HG03103 (cell line): Measurements from ENCODE around the gene NPTXR.
"Not testable (repeated sequence)": the region's sequence is repeated elsewhere in the genome, so short reads cannot be mapped to it uniquely, and the experiment has no call there.

Experiments used
- ATAC-seq: cut with Tn5 transposase; IDR thresholded peaks from one replicate; pipeline ENCODE4 v1.9.1; 2021; ENCODE audit warnings: low read depth; ENCODE audit not compliant: unreplicated experiment

NPTXR gene

DNA sequence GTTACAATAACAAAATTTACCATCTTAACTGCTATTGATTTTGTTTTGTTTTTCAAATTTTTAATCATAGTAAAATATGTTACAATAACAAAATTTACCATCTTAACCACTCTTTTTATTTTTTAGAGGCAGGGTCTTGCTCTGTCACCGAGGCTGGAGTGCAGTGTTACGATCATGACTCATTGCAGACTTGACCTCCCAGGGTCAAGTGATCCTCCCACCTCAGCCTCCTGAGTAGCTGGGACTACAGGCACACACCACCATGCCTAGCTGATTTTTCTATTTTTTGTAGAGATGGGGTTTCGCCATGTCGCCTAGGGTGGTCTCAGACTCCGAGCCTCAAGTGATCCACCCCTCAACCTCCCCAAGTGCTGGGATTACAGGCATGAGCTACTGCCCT, 10.1 kb upstream of the NPTXR start:
- ATAC-seq: not testable (repeated sequence)

DNA sequence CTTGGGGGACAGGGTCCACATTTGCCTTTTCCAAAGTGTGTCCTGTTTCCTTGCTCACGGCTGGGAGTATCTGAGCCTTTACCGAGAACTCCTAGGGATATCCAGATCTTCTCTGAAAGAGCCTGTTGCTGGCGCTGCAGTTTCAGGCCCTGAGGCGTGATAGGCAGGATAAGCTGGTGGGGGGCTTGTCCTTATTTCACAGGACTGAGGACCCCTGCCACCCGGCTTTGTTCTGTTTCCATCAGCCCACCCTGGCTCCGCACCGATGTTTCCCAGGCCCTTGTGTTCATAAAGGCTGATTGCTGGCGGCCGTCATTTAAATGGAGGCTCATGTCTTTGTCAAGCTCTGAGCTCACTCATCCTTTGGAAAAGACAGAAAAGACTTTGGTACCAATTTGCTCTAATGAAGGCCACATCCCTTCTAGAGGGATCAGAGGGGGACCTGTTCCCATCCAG, 9.4 kb upstream of the NPTXR start:
- ATAC-seq: no peak

DNA sequence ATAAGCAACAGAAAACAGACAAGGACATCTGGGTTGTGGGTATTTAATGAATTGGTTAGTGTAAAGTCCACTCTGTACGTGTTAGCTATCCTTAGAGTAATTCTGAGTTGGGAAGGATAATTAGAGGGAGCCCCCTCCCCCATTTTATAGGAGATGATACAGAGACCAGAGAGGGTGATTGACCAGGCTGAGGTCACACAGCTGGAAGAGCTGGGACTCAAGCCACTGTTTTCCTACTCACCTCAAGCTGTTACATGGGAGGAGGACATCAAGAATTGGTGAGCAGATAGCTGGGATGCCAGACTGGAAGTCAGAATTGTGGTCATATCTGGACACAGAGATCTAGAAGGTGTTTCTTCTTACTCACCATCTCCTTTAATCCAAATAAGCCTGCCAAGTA, 8.7 kb upstream of the NPTXR start:
- no peak for ATAC-seq

DNA sequence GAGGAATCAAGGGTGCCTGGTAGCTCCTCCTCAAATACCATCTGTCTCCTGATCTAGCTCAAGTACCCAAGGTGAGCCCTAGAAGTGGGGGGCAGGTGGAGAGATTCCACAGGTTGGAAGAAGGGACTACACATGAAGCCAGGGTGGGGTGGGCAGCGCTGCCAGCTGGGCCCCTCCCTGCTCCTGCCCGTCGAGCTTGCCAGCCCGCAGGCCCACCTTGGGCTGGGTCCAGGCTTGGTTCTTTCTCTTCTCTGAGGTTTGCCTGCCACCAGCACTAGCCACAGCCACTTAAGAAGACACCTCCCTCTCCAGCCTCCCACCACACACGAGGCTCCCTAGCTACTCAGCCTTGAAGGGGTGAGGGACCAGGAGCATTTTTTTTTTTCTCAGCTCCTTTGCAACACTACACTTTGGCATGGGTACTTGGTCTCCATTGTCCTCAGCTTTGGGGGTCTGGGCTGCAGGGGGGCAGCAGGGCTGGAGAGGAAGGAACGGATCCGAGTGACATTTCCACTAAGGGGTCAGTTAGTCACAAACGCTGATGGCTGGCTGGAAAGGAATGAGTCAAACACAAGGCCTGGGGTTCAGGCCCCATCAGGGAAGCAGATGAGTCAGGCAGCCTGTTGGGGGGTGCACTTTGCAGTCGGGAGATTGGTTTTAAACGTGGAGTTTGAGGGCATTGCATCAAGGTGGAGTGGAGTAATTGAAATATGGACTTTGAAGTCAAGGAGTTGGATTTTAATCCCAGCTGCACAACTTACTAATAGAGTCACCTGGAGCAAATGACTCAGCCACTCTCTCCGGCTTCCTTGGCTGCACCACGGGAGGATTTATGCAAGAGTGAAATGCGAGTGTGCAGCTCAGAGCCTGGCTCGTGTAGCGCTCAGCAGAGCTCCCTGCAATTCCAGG, 7.4 kb upstream of the NPTXR start:
- ATAC-seq: no peak

DNA sequence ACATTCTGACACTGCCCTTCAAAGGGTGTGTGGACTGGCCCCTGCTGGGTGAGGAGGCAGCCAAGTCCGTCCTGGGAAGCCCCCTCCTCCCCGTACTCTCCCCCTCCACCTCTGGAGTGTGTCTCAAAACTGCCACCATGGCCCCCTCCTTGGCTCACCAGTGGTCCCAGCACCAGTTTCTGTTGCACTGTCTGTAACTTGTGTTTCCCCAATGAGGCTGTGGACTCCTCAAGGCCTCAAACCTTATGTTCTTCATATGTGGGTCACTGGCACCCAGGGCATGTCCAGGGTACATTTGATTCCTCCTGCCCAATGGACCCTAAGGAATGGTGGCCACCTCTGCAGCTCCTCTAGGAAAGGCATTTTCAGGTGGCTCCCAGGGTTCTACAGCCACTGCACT, 6.6 kb upstream of the NPTXR start:
- no peak for ATAC-seq

DNA sequence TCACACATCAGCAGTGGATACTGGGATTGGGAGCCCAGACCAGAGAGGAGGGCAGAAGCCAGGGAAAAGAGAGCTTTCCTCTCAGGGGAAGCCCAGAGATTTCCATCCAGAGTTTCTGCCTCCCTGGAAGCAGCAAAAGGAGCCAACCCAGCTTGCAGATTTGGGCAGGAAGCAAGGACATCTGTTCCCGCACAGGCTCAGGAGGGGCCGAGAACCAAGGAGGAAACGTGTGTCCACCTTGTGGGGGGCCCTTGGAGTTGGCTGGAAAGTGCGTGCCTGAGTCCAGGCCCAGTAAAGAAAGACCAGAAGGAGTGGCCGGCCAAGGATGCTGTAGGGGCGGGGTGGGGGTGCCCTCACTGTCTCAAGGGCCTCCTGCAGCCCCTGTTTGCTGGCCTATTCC, 6.0 kb upstream of the NPTXR start:
- ATAC-seq: no peak

DNA sequence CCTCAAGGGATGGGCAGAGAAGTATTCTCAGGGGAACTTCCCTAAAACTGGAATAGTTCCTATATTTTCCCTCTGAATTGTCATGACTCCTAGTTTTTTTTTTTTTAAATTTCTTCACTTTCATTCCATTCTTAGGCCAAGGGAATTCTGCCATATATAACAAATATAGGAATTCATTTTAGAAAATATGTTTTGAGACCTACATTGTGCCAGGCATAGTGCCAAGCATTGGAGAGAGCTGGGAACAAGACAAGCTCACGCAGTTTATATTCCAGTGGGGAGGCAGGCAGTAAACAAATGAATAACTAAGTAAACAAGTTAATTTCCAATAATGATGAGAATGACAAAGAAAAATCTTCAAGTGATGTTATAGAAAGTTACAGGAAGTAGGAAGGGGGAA, 2.6 kb upstream of the NPTXR start:
- no peak for ATAC-seq

DNA sequence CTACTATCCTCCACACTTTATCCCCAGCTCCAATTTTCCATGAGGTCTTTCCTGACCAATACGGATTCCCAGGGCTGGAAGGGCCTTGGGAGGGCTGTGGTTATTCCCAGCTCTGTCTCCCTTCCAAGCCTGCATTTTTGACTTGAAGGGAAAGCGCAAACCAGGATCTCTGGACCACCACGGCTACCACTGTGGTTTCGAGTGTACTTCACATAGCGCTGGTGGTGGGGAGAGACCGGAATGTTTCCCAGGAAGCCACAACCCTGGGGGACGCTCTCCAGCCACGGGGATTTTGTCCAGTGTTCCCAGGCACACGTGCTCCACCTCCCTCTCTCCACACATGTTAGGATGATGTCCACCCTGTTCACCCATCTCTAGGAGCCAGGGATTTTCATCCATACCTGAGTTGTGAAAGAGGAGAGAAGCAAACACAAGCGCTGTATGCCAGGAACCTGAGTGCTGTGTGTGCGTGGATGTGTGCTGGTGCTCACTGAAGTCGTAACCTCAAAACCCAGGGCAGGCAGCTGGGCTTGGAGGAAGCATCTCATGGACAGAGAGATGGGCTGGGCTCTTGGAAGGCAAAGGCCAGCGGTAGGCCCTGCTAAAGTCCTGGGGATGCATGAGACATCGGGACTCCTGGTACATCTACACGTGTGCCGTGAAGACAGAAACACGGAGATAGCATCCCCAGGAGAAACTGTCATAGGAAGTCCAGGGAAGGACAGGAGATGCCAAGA, 1.3 kb upstream of the NPTXR start:
- ATAC-seq: no peak

DNA sequence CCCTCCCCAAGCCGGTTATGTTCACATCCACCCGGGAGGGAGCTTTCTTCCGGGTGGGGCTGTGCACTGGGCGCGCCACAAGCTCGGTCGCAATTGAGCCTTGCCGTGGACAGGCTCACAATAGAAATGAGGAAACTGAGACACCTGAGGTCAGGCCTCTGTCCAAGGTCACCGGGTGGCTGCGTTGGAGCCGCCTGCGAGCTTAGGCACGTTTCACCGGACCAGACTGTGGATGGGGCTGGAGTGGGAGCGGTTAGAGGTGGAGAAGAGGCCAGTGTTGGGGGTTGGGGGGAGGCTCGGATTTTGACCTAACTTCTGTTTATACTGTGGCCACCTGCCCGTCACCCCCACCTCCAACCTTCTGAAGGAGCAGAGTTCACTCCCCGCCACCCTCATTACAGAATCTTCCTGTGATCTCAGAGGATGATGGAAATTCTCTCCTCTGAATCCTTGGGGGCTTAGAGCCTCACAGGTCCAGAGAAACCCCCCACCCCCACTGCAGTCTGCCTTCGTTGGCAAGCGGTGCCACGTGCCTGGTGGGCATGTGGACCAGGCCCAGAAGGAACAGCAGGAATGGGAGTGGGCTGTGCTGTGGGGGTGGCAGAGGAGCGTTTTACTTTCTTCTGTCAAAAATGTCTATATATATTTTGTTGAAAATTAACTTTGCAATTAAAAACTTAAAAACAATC, 631 bp upstream of the NPTXR start:
- no peak for ATAC-seq

DNA sequence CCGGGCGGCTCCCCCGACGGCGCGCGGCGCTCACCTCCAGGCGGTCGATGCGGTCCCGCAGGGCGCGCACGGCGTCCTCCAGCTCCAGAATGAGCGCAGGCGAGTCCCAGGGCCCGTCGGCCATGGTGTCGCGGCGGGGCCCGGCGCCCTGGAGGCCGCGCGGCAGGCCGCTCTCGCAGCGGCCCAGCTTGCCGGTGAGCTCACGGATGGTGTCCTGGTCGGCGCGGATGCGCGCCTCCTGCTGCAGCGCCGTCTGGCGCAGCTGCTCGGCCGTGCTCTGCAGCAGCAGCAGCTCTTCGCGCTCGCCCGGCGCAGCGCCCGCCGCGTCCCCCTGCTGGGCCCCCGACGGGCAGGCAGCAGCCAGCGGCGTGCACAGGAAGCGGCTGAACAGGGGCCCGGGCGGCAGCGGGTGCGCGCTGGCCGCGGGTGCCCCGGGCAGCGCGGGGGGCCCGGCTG, 599 bp downstream of the NPTXR start:
- ATAC-seq: no peak

DNA sequence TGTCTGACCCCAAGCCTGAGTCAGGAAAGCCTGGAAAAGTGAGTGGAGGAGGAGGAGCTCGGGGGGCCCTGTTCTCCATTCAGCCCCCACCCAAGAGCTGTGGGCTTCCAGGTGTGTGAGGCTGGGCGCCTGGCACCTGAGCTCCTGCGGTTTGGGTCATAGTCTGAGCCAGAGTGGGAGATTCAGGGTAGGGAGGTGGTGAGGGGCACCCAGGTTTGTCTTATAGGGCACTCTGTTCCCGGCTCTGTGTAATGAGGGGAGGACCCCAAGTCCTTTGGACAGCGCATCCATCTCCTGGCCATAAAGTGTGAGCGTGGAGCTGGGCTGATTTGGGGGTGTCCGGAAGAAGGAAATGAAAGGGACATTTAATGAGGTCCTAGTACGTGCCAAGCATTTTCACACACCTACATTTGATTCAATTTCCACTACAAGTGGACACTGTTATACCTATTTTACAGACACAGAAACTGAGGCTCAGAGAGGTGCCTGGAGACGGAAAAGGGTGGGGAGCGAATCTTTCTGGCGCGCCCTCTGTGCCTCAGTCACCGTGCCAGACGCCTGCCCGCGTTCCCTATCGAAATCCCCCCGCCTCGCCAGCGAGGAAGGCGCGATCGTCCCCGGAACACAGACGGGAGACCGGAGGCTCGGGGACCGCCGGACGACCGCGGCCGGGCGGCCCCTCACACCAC, 1.2 kb downstream of the NPTXR start:
- ATAC-seq: no peak

DNA sequence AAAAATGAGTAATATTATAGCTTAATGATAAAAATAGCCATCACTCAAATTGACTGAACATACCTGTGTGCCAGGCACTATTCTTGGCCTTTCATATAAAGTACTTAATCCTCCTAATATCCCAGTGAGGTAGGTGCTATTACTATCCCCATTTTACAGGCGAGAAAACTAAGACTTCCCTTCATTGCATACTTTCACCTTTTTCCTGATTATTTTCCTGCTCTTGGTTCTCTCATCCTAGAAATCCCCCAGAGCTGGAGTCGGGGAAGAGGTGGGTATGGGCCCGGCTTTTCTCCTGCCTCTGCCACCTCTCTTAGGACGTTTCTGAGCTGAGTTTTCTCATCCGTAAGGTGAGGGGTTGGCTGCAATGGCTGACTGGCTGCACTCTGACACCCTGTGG, 2.2 kb downstream of the NPTXR start:
- ATAC-seq: no peak

DNA sequence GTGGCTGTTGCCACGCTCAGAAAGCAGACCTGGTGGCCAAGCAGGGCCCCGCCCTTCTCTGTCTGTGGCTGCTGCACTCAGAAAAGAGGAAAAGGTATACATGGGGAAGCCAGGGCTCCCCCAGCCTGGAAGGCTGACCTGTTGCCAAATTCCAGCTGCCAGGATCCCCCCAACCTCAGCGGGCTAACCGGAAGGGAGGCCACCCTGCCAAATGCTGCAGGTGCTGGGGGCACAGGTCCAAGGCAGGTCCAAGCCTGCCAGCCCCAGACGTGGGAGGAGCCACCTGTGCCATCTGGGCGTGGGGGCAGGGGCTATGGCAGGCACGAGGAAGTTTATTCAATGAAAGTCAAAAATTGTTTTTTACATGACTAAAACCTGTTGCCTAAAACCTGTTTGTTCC, 2.6 kb downstream of the NPTXR start:
- ATAC-seq: no peak

DNA sequence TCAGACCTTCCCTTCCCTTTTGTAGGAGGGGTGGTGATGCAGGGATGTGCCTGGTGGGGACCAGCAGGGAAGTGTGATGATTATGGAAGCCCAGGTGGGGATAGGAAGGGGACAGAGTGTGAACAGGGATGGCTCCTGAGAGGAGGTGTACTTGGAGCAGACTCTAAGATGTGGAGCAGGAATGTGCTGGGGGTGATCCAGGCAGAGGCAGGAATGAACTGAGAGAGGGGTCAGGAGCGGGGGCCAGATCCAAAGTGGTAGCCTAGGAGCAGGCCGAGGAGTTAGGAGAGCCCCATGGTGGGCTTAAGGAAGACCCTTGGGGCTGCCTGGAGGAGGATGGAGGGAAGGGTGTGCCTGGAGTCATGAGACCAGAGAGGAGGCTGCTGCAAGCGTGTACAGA, 3.7 kb downstream of the NPTXR start:
- no peak for ATAC-seq

DNA sequence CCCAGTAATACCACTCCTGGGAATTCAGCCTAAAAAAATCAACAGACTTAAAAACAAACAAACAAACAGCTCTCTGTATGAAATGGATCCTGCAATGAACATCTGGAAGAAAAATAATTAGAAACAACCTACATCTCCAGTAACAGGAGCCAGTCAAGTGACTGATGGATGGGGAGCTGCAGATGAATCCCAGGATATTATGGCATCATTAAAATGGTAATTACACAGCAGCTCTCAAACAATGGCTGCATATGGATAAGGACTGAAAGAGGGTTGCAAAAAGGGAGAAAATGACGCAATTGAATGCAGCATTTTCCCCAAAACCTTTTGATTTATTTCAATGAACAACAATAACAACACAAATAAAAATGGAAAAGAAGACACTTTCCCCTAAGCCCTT, 4.1 kb downstream of the NPTXR start:
- ATAC-seq: no peak

DNA sequence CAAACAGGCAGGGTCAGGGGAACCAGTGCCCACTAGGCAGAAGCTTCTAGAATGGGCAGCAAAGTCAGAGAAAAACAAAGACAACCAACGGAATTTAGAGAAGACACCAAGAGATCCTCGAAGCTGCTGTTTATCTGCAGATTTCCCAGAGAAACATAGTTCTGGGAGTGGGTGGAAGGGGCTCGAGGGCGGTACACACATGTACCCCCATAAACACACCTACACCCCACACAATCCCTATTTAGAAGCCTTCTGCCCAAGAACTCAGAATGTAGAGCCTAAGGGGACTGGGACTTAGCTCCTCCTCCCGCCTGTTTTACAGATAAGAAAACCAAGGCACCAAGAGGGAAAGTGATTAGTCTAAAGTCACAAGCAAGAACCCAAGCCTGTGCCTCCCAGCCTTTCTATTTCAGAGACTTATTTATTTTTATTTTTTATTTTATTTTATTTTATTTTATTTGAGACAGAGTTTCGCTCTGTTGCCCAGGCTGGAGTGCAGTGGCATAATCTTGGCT, 6.4 kb downstream of the NPTXR start:
- no peak for ATAC-seq

DNA sequence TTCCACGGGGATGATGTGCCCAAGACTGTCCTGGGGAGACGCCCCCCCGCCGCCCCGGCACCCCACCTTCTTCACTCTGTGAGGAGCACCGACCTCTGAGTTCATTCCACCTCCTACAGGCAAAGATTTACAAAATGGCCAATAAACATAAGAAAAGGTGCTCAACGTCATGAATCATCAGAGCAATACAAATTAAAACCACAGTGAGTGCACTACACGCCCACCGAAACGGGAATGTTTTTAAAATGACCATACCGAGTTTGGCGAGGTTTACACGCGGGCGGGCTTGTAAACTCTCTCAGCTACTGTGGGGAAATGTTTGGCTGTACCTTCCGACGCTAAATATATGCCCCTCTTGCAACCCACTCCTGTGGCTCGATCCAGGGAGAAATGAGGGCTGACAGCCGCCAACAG, 7.9 kb downstream of the NPTXR start:
- no peak for ATAC-seq

DNA sequence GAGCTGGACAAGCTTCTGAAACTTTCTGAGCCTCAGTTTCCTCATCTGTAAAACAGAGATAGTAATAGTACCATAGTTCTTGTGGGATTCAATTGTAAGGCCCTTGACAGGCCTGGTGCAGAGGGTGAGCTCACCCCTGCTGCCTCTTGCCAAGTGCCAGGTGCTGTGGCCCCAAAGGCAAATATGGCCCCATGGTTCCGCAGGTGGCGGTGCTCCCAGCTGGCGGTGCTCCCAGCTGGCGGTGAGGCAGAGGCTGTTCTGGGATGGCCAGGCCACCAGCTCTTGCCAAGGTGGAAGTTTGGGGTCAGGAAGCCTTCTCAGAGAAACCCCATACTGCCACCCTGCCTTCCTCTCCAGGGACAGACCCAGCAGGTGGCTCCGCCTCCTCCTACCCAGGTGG, 8.8 kb downstream of the NPTXR start:
- ATAC-seq: no peak

DNA sequence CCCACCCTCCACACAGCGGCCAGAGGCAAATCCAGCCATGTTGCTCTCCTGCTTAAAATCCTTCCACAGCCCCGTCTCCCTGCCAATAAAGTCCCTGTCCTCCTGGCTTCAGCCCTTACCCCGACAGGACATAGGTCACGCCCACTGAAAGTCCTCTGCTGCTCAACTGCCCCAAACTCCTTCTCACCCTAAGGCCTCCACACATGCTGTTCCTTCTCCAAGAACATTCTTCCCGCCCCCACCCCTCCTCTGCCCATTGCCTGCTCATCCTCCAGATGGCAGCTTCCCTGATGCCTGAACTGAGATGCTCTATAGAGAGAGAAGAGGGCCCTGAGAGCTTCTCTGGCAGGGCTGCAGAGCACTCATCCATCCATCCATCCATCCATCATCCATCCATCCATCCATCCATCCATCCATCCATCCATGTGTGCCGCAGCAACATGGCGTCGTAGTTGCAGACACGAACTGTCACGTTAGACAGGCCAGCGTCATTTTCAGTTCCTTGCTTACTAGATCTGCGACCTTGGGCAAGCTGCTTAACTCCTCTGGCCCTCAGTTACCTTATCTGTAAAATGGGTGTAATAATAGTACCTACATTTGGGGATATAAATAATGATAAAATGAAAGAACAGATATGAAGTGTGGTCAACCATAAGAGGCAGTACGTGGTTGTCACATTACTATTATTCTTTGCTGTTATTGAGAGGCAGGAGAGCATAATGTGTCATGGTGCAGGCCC, 9.4 kb downstream of the NPTXR start:
- ATAC-seq: no peak

DNA sequence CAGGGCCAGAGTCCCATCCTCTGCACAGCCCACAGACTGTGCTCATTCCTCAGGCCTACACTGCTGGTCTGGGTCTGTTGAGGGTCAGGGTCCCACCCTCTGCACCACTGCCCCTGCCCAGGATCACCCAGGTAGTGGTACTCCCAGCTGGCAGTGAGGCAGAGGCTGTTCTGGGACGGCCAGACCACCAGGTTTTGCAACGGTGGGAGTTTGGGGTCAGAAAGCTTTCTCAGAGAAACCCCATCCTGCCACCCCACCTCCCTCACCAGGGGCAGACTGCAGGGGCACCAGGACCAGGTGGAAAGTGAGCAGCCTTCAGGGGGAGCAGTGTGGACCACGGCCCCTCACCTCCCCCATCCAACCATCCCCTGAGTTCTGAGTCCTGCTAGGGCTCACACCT, 10.8 kb downstream of the NPTXR start:
- no peak for ATAC-seq
